Body of pancreas (tissue), 4 donors: ENCODE measurements around the gene TESK2. TPM values are rescaled to one million over a fixed set of nuclear protein-coding genes. Genes with fewer than 3 reads are reported as not detected.

Experiments
- ATAC-seq: fragments of 150-250 bp; one replicate; pipeline ENCODE4 v1.9.1; 2016
- DNase-seq, 4 donors: peaks; one replicate each; pipeline ENCODE4 v3.0.0-alpha.2; 2019
- H3K27ac ChIP-seq, 4 donors: fragments of 200-600 bp; sonication (generic); 1 replicate in 3 of 4; 2 replicates in 1 of 4; pipeline versions ENCODE4 v1.5.1 to v1.6.1; 2016 to 2019; ENCODE audit warnings: mild to moderate bottlenecking in 1 of 4, mixed read lengths in 1 of 4, moderate library complexity in 1 of 4
- H3K27me3 ChIP-seq, 2 donors: fragments of 200-600 bp; sonication (generic); one replicate each; pipeline ENCODE4 v1.6.0; 2016; ENCODE audit warnings: mild to moderate bottlenecking in 1 of 2
- H3K36me3 ChIP-seq, 2 donors: fragments of 200-600 bp; sonication (generic); replicated peaks in 1 of 2; 2 replicates each; pipeline ENCODE4 v1.5.1; 2016; ENCODE audit warnings: low read depth in 2 of 2; ENCODE audit not compliant: insufficient read depth in 1 of 2
- H3K4me1 ChIP-seq: fragments of 200-600 bp; sonication (generic); one replicate; pipeline ENCODE4 v1.6.0; 2016
- H3K4me3 ChIP-seq, 2 donors: fragments of 200-600 bp; sonication (generic); 1 replicate in 1 of 2; 2 replicates in 1 of 2; pipeline ENCODE4 v1.5.1; 2016 to 2019
- H3K9me3 ChIP-seq, 3 donors: fragments of 200-600 bp; sonication (generic); 1 replicate in 2 of 3; 2 replicates in 1 of 3; pipeline ENCODE4 v1.5.1; 2016
- POLR2A ChIP-seq, 3 donors: fragments of 450-650 bp; IDR thresholded peaks; one replicate each; pipeline ENCODE4 v1.6.1; 2016; ENCODE audit warnings: antibody characterized with exemption in 3 of 3, mild to moderate bottlenecking in 2 of 3
- WGBS, 2 donors: methylation state at CpG; one replicate each; pipeline ENCODE4 v1.1.5; 2017; 5-methylcytosine and 5-hydroxymethylcytosine counted together
- intact Hi-C: fragments of 100-400 bp; cut with DNase I; formaldehyde crosslinking; loops from one replicate; pipeline ENCODE4 v1.15.1; 2023
- total RNA-seq, 2 donors: library from RNA; depleted of rRNA; stranded (reverse); fragments of >200 nt; gene quantifications; one replicate each; pipeline ENCODE4 v1.1.0, GENCODE V29; 2016
- TF ChIP-seq, protein P1 (sequence below), 7 experiments: fragments of 450-650 bp in 4 of 7; fragments of 200-600 bp in 3 of 7; sonication (generic) in 3 of 7; IDR thresholded peaks; one replicate each; pipeline ENCODE4 v1.5.1; 2016 to 2019; ENCODE audit warnings: antibody characterized with exemption in 7 of 7

The TESK2 gene
- total RNA-seq, 2 donors from 2014 or later, result 0.33 to 3.6 TPM

- Histone ChIP-seq H3K36me3 (peaks cover 0 to 10% of the 10 kb centered on the region in 2 donors), H3K27me3 (no peaks in the 10 kb centered on the region), H3K27ac (peak within 1 kb of the TSS; percentile 83 to 99 (median 96)), H3K4me1 (peaks cover 27% of the 10 kb centered on the region), H3K4me3 (peak within 1 kb of the TSS; percentile 60 to 93), H3K9me3 (no peaks in the 10 kb centered on the region)
- peak; percentile 81 to 89 (median 83) for TF ChIP-seq POLR2A (IDR thresholded peaks at IDR 0.05)
- TF ChIP-seq, protein P1, sequence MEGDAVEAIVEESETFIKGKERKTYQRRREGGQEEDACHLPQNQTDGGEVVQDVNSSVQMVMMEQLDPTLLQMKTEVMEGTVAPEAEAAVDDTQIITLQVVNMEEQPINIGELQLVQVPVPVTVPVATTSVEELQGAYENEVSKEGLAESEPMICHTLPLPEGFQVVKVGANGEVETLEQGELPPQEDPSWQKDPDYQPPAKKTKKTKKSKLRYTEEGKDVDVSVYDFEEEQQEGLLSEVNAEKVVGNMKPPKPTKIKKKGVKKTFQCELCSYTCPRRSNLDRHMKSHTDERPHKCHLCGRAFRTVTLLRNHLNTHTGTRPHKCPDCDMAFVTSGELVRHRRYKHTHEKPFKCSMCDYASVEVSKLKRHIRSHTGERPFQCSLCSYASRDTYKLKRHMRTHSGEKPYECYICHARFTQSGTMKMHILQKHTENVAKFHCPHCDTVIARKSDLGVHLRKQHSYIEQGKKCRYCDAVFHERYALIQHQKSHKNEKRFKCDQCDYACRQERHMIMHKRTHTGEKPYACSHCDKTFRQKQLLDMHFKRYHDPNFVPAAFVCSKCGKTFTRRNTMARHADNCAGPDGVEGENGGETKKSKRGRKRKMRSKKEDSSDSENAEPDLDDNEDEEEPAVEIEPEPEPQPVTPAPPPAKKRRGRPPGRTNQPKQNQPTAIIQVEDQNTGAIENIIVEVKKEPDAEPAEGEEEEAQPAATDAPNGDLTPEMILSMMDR (IDR thresholded peaks at IDR 0.05), result peak in 2 of 7 experiments; percentile 11 to 13
- ATAC-seq (peak; percentile 92), DNase-seq (peak; percentile 90 to 93 (median 92))
- intact Hi-C loops, result loop anchor here (5.0 to 10.0 kb wide), 2 partner anchors 157 to 235 kb away; no protein-coding TSS in a partner anchor
- WGBS, 2 donors, result 0 to 6% methylated on average over 6 to 65 of the region's 70 CpGs
Measured at GRCh38 chr1:45339789-45340558, 151.0 kb downstream of the TESK2 start, which contains the start of the genes MUTYH and TOE1. MUTYH (minus strand) TSS chr1:45340440; CDS start chr1:45334505, 5,935 bp downstream. TOE1 (plus strand) TSS chr1:45340170; CDS start chr1:45340253, 83 bp downstream.

- no peaks in the 10 kb centered on the region for H3K27me3 ChIP-seq
- peaks cover 0 to 1% of the 10 kb centered on the region in 2 donors for H3K36me3 ChIP-seq
- no peak for TF ChIP-seq POLR2A (IDR thresholded peaks at IDR 0.05)
- TF ChIP-seq, protein P1 (IDR thresholded peaks at IDR 0.05), result no peak
- DNase-seq (no peak), ATAC-seq (no peak)
- intact Hi-C loops, result no loop called here
- H3K4me3 ChIP-seq, result no peak overlapping the region
- WGBS, 2 donors, result 88 to 97% methylated on average over 3 of the region's 3 CpGs
- H3K4me1 ChIP-seq, result peaks cover 27% of the 10 kb centered on the region
- no peak overlapping the region for H3K27ac ChIP-seq
- no peaks in the 10 kb centered on the region for H3K9me3 ChIP-seq
Measured at GRCh38 chr1:45337630-45338325, 153.2 kb downstream of the TESK2 start.

GRCh38 chr1:45335855-45336324, 155.1 kb downstream of the TESK2 start:
- DNase-seq (no peak), ATAC-seq (no peak)
- peaks cover 18% of the 10 kb centered on the region for H3K4me1 ChIP-seq
- WGBS, 2 donors, result 69 to 77% methylated on average over 4 of the region's 4 CpGs
- no peaks in the 10 kb centered on the region for H3K36me3 ChIP-seq
- H3K4me3 ChIP-seq, result no peak overlapping the region
- H3K27me3 ChIP-seq, result no peaks in the 10 kb centered on the region
- no peaks in the 10 kb centered on the region for H3K9me3 ChIP-seq
- H3K27ac ChIP-seq, result peak overlapping the region in 3 of 4 donors; percentile 0 to 35 (median 31)
- intact Hi-C loops, result no loop called here
- TF ChIP-seq, protein P1 (IDR thresholded peaks at IDR 0.05), result no peak
- TF ChIP-seq POLR2A (IDR thresholded peaks at IDR 0.05), result no peak

- TF ChIP-seq, protein P1 (IDR thresholded peaks at IDR 0.05), result no peak
- no peak for TF ChIP-seq POLR2A (IDR thresholded peaks at IDR 0.05)
- DNase-seq (peak in 2 of 4 donors; percentile 21 to 34), ATAC-seq (no peak)
- Histone ChIP-seq H3K4me3 (no peak overlapping the region), H3K27me3 (no peaks in the 10 kb centered on the region), H3K27ac (no peak overlapping the region), H3K4me1 (peaks cover 12% of the 10 kb centered on the region), H3K36me3 (no peaks in the 10 kb centered on the region), H3K9me3 (no peaks in the 10 kb centered on the region)
- 76 to 89% methylated on average over 9 of the region's 9 CpGs for WGBS, 2 donors
- intact Hi-C loops, result no loop called here
Measured at GRCh38 chr1:45334308-45335245, 156.4 kb downstream of the TESK2 start.
